Cerebellar nuclear complex (tissue), 1 donor: ENCODE results near the gene MYH3.

Experiments
- DNase-seq, 2 experiments: peaks; one replicate each; lab custom pipeline; 2025; lab: John Stamatoyannopoulos, UW

Gene MYH3

DNA sequence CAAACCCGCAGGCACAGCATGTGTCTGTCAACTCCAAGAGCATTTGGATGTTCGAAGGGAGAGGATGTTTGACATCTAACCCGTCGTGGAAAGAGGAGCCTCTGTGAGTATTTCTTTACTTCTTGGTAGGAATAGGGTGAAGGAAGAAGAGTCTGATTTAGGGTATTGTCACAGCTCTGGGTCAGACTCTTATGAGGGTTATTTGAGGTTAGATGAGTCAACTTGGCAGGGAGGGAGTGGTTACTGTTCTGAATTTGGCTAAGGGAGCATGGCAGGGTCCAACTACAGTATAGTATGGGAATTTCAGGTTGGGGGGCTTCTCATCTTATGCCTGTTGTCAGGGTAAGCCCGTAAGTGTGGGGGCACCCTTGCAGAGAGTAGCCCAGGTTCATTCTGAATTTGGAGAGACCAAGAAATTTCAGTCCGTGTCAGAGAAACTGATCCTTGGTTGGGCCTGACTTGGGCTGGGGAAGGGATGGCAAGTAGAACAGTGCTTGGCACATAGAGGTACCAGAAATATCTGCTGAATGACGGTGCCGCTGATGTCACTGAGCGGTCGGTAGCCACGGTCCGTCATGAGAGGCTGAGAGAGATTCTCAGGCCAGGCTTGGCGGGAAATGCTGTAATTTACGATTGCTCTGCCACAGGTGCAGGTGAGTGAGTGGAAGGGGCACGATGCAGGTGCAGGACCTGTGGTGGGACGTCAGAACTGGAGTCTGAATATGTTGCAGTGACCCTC, 43.2 kb downstream of the MYH3 start:
- DNase-seq: no peak

DNA sequence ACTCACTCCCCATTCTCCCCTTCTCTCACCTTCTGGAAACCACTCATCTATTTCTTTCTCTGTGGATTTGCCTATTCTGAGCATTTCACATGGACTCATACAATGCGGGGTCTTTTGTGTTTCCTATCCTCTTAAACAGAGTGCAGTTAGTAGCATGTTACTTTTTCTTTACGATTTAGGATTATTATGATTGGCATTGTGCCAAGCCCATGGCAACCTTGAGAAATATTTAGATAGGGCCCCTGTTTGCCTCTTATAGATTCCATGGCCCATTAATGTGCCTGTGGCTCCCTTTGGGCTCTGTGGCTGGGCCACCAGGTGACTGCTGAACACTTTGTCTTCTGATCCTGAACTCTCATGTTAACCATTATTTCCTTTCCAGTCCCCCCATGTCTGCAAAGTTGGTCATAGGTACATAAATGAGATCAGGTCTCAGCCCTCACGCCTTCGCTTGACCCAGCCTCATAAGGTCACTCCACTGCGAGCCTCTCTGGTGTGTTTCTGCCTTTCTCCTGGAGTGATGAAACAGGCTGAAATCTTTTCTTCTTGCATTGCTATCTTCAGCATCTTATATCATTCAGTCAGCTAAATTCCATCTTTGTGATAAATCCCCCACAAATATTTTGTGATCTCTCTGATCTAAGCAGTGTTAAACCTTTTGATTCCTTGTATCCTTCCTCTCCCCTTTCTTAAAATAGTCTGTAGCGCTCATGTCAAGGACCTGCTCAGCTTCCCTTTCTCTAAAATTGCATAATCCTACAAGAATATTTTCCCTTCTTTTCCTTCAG, 44.0 kb downstream of the MYH3 start:
- no peak for DNase-seq

DNA sequence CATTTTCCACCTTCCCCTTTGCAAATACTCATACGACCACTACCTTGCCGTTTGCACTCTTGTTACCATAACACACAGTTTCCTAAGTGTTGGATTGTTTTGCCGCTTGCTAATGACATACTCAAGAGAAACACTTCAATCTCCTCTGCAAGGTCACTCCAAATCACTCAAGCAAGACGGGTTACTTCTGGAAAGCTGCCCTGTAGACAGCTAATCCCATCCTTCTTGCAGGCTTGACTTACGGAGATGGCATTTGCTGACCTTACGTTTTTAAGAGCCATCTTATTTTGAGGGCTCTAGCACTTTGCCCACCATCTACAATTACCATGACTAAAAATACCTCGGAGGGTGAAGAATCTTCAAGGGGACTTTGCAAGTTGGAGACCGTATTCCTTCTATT, 46.2 kb downstream of the MYH3 start:
- no peak for DNase-seq

DNA sequence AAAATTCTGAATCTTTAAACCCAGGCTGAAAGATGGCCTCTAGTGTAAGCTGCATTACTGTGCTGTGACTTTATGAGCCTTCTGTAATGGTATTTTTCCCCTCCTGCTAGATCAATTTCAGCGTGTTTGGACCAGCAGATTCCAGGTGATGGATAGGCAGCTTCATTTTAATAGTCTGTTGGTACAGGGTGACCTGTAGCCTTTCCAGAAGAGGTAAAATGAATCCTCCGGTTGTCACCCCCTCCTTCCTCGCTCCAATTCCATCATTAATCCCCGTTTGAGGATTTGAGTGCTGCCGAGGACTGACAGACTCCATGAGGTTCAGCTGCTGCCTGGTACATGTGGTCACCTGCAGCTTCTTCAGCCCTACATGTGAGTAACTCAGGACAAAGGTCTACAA, 48.9 kb downstream of the MYH3 start:
- DNase-seq: no peak

DNA sequence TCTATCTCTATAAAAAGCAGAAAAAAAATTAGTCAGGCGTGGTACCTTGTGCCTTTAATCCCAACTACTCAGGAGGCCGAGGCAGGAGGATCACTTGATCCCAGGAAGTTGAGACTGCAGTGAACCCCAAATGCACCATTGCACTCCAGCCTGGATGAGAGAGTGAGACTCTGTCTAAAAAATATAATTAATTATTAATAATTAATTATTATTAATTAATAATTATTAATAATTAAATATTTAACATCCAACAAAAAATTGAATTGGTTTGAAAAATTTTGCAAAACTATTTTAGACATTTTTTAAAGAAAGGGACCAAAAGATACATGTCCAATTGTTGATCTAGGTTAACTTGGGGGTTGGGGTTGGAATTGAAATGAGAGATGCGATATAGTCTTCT, 51.0 kb downstream of the MYH3 start:
- no peak for DNase-seq

DNA sequence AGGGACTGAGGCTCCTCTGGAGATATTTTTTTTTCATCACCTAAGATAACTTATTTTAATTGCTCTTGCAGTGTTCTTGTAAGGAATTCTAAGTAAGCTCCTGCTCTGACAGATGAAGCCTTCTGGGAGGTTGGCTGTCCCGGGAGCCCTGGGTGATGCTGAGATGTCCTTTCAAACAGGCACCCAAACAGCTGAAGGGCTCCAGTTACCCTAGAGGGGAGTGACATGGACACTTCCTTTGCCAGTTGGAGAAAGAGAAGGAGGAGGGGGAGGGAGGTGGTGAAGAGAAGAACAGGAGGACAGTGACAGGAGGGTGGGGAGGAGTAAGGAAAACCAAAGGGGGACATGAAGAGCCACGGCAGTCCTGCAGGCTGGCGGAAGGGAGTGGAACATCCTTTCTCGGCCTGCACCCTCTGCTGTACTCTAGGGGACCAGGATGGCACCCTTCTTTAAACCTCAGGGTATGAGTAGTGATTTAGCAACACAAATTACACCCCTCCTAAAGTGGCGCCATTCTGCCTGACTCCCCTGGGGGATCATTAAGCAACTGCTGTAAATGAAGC, 51.8 kb downstream of the MYH3 start:
- DNase-seq: no peak

DNA sequence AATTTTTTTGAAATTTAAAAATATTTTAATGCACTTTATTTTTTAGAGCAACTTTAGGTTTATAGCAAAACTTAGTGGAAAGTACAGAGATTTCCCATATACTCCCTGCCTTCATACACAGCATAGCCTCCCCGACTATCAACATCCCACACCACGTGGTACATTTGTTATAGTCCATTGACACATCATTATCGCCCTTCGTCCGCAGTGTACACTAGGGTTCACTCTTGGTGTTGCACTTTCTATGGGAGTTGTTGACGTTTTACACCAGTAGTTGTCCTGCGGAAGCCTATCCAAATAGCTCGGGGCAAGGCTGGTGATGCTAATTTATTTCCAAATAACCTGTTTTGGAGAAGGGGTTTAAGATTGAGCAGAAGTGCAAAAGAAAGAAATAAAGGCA, 52.6 kb downstream of the MYH3 start:
- no peak for DNase-seq

DNA sequence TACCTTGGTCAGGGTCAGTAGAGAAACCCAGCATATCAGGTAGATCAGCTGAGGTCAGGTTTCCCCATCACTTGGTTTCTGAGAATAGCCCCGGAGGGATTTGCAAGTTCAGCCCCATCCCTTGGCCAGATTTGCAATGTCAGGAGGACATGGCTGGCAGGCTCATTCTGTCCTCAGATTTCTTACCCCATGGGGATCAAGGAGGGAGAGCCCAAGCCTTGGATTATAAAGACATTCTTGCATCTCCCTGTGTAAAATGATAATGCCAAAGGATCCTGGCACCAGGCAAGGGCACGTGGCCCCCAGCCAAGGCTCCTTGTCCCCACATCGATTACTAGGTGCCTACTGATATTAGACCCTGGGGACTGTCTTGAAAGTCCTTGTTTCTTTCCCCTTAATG, 53.2 kb downstream of the MYH3 start:
- DNase-seq: no peak

DNA sequence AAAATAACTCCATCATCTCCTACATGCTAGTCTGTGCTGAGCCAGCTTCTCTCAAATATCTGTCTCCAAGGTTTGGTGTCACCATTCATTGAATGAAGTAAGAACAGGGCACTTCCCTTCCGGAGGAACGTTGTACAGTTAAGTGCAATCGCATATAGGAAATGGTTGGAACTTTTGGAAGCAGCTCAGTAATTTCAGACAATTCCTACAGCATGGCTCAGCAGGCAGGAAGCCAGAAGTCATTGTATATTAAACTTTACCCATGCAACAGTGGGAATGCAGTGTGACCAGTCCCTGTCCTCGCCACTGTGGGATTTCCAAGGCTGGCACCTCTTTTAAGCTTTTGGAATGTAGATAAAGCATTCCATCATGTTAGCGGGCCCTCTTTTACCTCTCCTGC, 56.5 kb downstream of the MYH3 start:
- DNase-seq: no peak

DNA sequence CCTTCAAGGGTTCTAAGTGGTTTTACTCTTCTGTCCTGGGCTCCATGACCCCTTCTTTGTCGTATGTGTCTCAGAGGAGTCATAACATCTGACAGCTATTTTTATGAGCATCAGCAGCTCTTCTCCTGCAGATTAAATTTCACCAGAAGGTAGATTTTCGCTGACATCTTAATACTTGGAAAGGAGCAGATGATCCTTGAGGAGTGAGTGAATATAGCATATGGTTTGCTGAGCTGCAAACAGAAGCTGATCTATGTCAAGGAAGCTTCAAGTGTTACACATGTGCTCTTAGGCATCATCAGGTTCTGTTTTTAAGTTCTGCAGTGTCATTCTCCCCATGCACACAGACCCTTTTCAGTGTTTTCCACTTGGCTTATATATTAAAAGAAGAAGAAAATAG, 58.5 kb downstream of the MYH3 start:
- DNase-seq: no peak

DNA sequence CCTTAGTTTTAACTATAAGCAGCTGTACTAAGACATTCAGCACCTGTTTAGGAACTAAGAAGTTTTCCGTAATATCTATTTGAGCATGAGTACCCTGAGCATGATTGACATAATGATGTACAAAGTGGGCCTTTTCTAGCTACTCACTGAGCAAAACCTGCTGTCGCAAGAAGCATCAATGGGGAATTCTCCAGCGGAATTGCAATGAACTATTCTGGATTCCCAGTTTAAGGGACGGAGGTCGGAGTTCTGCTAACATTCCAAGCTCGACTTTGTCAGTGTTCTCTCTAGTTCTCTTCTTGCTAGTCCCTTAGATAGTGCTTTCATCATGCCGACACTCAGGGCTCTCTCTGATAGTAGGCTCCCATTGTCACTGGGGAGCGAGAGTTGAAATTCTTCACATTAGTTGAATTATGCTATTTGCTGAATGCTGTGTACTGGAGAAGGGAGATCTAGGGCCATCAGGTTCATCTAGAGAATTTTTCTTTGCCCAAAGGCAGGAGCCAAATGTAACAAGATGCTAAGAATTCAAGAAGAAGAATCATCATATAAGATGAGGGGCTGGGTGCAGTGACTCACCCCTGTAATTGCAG, 67.5 kb downstream of the MYH3 start:
- DNase-seq: no peak

DNA sequence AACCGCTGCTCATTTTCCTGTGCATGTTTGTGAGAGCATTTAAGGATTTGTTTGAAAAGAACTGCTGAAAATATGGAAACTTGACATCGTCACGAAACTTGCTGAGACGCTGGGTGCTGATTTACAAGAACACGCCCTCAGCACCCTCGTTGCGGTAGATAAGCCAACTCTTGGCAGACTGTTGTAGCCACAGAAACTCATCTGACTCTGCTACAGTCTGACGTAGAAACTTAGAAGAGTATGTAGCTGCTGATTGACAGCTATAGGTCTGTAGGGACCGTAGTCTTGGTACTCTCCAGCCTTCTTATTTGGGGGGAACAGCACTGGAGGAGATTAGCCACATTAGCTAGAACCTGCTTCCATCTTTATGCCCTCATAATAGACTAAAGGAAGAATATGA, 71.6 kb downstream of the MYH3 start:
- DNase-seq: no peak

DNA sequence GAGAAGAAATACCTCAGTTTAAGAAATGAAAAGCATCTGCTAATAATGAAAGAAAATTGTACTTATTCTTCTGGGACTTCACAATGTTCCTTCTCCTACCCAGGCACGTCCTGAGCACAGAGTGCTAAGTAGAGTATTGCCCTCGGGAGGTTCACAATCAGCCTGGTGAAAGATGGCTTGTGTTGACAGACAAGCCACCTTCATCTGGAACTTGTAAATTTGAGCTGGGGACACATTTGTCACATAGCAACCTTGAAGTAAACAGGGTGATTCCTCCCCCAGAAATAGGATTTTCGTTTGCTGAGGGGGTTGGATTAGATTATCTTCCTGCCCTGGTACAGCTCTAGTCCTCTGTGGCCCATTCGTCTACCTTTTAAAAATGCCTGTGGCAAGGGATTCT, 73.3 kb downstream of the MYH3 start:
- DNase-seq: no peak

DNA sequence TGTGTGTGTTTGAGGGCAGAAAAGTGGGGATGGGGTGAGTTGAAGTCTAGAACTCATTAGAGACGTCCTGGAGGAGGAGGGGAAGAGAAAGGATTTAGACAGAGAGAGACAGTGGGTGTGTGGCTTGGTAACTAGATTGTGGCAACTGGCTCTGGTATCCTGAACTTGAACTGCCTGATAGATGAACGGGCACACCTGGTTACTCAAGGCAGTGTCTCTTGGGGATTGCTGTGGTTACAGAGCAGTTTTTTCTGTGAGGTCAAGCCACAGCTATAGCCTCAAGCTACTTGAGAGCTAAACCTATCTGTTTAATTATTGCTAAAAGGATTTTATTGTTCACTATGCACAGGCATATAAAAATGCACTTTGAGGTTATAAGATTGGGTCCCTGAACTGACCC, 77.8 kb downstream of the MYH3 start:
- no peak for DNase-seq
